Dendritic cell treated with granulocyte-macrophage colony-stimulating factor and Interleukin-4, amounts not matched to agents 40 ng/mL and 50 ng/mL, for 4 days (primary cell): ENCODE measurements around the gene CLEC10A.

Source experiments
- H3K27ac Mint-ChIP-seq: one replicate; pipeline ENCODE4 v1.8.0; 2022; ENCODE audit warnings: mild to moderate bottlenecking, mixed read lengths
- H3K27me3 Mint-ChIP-seq: one replicate; pipeline ENCODE4 v1.8.0; 2022; ENCODE audit warnings: mild to moderate bottlenecking, mixed read lengths
- H3K36me3 Mint-ChIP-seq: one replicate; pipeline ENCODE4 v1.8.0; 2022; ENCODE audit warnings: low read depth, mixed read lengths
- H3K4me1 Mint-ChIP-seq: one replicate; pipeline ENCODE4 v1.8.0; 2022; ENCODE audit warnings: low read depth, mixed read lengths
- H3K4me3 Mint-ChIP-seq: one replicate; pipeline ENCODE4 v1.8.0; 2022; ENCODE audit warnings: mild to moderate bottlenecking, moderate library complexity, mixed read lengths
- H3K9me3 Mint-ChIP-seq: one replicate; pipeline ENCODE4 v1.8.0; 2022; ENCODE audit warnings: mixed read lengths
- intact Hi-C: fragments of 100-400 bp; cut with micrococcal nuclease; formaldehyde crosslinking; loops from one replicate; pipeline ENCODE4 v1.15.0; 2022

Gene CLEC10A

DNA sequence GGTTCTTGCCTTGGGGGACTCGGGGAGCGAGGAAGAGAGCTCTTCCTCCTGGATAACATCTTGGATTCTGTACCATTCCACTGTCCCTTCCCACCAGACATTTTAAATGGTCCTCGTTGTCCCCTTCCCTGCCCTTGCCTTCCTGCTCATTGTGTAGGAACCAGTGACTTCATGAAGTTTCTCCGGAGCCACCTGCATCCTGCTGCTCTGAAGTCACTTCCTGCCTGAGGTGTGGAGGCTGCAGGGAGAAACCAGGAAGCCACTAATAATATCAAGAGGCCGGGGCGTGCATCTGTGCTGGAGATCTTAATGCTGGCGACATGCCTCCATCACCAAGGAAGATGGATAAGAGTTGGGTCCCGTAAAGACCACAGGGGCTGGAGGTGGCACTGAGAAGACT, 50.4 kb downstream of the CLEC10A start:
- no peaks in the 10 kb centered on the region for H3K9me3 Mint-ChIP-seq
- H3K27ac Mint-ChIP-seq, result peak overlapping the region; percentile 63
- intact Hi-C loops, result no loop called here
- H3K4me3 Mint-ChIP-seq, result no peak overlapping the region
- peaks cover 20% of the 10 kb centered on the region for H3K4me1 Mint-ChIP-seq
- H3K36me3 Mint-ChIP-seq, result no peaks in the 10 kb centered on the region
- peaks cover 2% of the 10 kb centered on the region for H3K27me3 Mint-ChIP-seq

DNA sequence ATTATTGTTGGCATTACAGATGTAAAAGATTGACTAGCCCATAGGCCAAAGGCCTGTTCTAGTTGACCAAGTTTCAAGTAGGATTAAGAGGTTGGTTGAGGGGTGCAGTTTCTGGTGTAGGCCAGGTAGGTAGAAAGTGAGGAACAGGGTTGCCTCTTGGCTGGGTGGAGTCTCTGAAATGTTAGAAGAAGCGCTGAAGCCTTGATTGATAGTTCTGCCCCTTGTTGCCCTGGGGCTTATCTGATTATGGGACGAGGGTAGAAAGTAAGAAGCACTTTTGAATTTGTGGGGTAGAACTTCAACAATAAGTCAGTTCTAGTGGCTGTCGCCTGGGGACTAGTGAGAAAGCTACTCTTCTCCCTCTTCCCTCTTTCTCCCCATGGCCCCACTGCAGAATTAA, 51.0 kb downstream of the CLEC10A start:
- Mint-ChIP-seq H3K27ac (peak overlapping the region; percentile 63), H3K9me3 (no peaks in the 10 kb centered on the region), H3K4me3 (no peak overlapping the region), H3K27me3 (peaks cover 2% of the 10 kb centered on the region), H3K36me3 (no peaks in the 10 kb centered on the region), H3K4me1 (peaks cover 20% of the 10 kb centered on the region)
- intact Hi-C loops, result no loop called here

DNA sequence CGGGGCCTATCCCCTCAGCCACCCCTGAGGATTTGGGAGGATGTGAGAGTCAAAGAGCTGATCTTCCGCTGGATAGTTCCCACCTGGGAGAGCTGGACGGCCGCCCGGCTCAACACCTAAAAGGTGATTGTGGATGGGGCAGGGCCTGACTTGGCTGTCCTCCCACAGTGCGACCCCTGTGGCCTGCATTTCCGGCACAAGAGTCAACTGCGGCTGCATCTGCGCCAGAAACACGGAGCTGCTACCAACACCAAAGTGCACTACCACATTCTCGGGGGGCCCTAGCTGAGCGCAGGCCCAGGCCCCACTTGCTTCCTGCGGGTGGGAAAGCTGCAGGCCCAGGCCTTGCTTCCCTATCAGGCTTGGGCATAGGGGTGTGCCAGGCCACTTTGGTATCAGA, 52.7 kb downstream of the CLEC10A start:
- intact Hi-C loops, result no loop called here
- H3K27ac Mint-ChIP-seq, result peak overlapping the region; percentile 40
- H3K36me3 Mint-ChIP-seq, result no peaks in the 10 kb centered on the region
- peaks cover 15% of the 10 kb centered on the region for H3K27me3 Mint-ChIP-seq
- H3K9me3 Mint-ChIP-seq, result no peaks in the 10 kb centered on the region
- H3K4me3 Mint-ChIP-seq, result no peak overlapping the region
- H3K4me1 Mint-ChIP-seq, result peaks cover 35% of the 10 kb centered on the region

DNA sequence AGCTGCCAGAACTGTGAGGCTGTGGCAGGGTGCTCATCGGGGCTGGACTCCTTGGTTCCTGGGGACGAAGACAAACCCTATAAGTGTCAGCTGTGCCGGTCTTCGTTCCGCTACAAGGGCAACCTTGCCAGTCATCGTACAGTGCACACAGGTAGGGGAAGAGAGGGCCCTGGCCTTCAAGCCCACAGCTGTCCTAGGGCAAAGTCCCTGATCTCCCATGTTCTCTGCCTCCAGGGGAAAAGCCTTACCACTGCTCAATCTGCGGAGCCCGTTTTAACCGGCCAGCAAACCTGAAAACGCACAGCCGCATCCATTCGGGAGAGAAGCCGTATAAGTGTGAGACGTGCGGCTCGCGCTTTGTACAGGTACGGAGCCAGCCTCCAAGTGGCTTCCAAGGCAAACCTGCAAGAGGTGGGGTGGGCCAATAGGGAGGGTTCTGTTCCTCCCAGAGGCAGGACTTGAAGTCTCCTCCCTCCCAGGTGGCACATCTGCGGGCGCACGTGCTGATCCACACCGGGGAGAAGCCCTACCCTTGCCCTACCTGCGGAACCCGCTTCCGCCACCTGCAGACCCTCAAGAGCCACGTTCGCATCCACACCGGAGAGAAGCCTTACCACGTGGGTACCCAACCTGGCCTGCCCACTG, 53.5 kb downstream of the CLEC10A start:
- no peak overlapping the region for H3K4me3 Mint-ChIP-seq
- no peaks in the 10 kb centered on the region for H3K9me3 Mint-ChIP-seq
- no peak overlapping the region for H3K27ac Mint-ChIP-seq
- H3K27me3 Mint-ChIP-seq, result peaks cover 22% of the 10 kb centered on the region
- H3K4me1 Mint-ChIP-seq, result peaks cover 42% of the 10 kb centered on the region
- no peaks in the 10 kb centered on the region for H3K36me3 Mint-ChIP-seq
- intact Hi-C loops, result no loop called here

GRCh38 chr17:7025245-7025644, 54.8 kb downstream of the CLEC10A start:
- H3K4me1 Mint-ChIP-seq, result peaks cover 46% of the 10 kb centered on the region
- no peak overlapping the region for H3K4me3 Mint-ChIP-seq
- intact Hi-C loops, result no loop called here
- H3K27me3 Mint-ChIP-seq, result peaks cover 36% of the 10 kb centered on the region
- H3K36me3 Mint-ChIP-seq, result no peaks in the 10 kb centered on the region
- H3K27ac Mint-ChIP-seq, result no peak overlapping the region
- H3K9me3 Mint-ChIP-seq, result no peaks in the 10 kb centered on the region
